ENCODE data around the gene ABCG1. TPM values are rescaled to one million over a fixed set of nuclear protein-coding genes. Genes with fewer than 3 reads are reported as not detected.

The ABCG1 gene
- total RNA-seq, 1 donor from 2014 or later = 10.2 TPM

GRCh38 chr21:42269386-42269785 lies 50.4 kb downstream of the ABCG1 start:
- no peak for DNase-seq (ENCODE audit: low spot score)
- H3K4me3 Mint-ChIP-seq = no peak overlapping the region
- no peaks in the 10 kb centered on the region for H3K9me3 Mint-ChIP-seq
- peaks cover 1% of the 10 kb centered on the region for H3K36me3 Mint-ChIP-seq (ENCODE audit: low read depth)
- H3K4me1 Mint-ChIP-seq (ENCODE audit: low read depth) = peaks cover 17% of the 10 kb centered on the region
- intact Hi-C loops (cut with micrococcal nuclease) = no loop called here
- no peaks in the 10 kb centered on the region for H3K27me3 Mint-ChIP-seq (ENCODE audit: insufficient read depth)
- H3K27ac Mint-ChIP-seq = no peak overlapping the region

- Mint-ChIP-seq H3K4me3 (no peak overlapping the region), H3K36me3 (ENCODE audit: low read depth) (peaks cover 3% of the 10 kb centered on the region), H3K27me3 (ENCODE audit: insufficient read depth) (no peaks in the 10 kb centered on the region), H3K9me3 (no peaks in the 10 kb centered on the region), H3K27ac (no peak overlapping the region), H3K4me1 (ENCODE audit: low read depth) (peaks cover 17% of the 10 kb centered on the region)
- DNase-seq (ENCODE audit: low spot score) = no peak
- intact Hi-C loops (cut with micrococcal nuclease) = no loop called here
Observed at GRCh38 chr21:42271065-42271464, 52.1 kb downstream of the ABCG1 start.

- H3K27ac Mint-ChIP-seq = no peak overlapping the region
- DNase-seq (ENCODE audit: low spot score) = no peak
- no peaks in the 10 kb centered on the region for H3K27me3 Mint-ChIP-seq (ENCODE audit: insufficient read depth)
- peaks cover 3% of the 10 kb centered on the region for H3K36me3 Mint-ChIP-seq (ENCODE audit: low read depth)
- no peak overlapping the region for H3K4me3 Mint-ChIP-seq
- peaks cover 9% of the 10 kb centered on the region for H3K4me1 Mint-ChIP-seq (ENCODE audit: low read depth)
- intact Hi-C loops (cut with micrococcal nuclease) = no loop called here
- no peaks in the 10 kb centered on the region for H3K9me3 Mint-ChIP-seq
Observed at GRCh38 chr21:42272109-42272962, 53.4 kb downstream of the ABCG1 start.

GRCh38 chr21:42272984-42273600 lies 54.2 kb downstream of the ABCG1 start:
- Mint-ChIP-seq H3K36me3 (ENCODE audit: low read depth) (peaks cover 3% of the 10 kb centered on the region), H3K4me3 (no peak overlapping the region), H3K9me3 (no peaks in the 10 kb centered on the region), H3K27ac (no peak overlapping the region), H3K4me1 (ENCODE audit: low read depth) (peaks cover 3% of the 10 kb centered on the region), H3K27me3 (ENCODE audit: insufficient read depth) (no peaks in the 10 kb centered on the region)
- no peak for DNase-seq (ENCODE audit: low spot score)
- intact Hi-C loops (cut with micrococcal nuclease) = no loop called here

GRCh38 chr21:42276076-42276475 lies 57.1 kb downstream of the ABCG1 start:
- Mint-ChIP-seq H3K27ac (no peak overlapping the region), H3K27me3 (ENCODE audit: insufficient read depth) (no peaks in the 10 kb centered on the region), H3K36me3 (ENCODE audit: low read depth) (peaks cover 3% of the 10 kb centered on the region), H3K4me1 (ENCODE audit: low read depth) (no peaks in the 10 kb centered on the region), H3K9me3 (no peaks in the 10 kb centered on the region), H3K4me3 (no peak overlapping the region)
- no peak for DNase-seq (ENCODE audit: low spot score)
- intact Hi-C loops (cut with micrococcal nuclease) = no loop called here

- DNase-seq (ENCODE audit: low spot score) = no peak
- intact Hi-C loops (cut with micrococcal nuclease) = no loop called here
- no peak overlapping the region for H3K4me3 Mint-ChIP-seq
- H3K9me3 Mint-ChIP-seq = no peaks in the 10 kb centered on the region
- H3K27me3 Mint-ChIP-seq (ENCODE audit: insufficient read depth) = no peaks in the 10 kb centered on the region
- H3K36me3 Mint-ChIP-seq (ENCODE audit: low read depth) = peaks cover 2% of the 10 kb centered on the region
- H3K27ac Mint-ChIP-seq = no peak overlapping the region
- H3K4me1 Mint-ChIP-seq (ENCODE audit: low read depth) = no peaks in the 10 kb centered on the region
Observed at GRCh38 chr21:42276526-42277154, 57.7 kb downstream of the ABCG1 start.

GRCh38 chr21:42277593-42277992 lies 58.7 kb downstream of the ABCG1 start:
- Mint-ChIP-seq H3K27ac (no peak overlapping the region), H3K27me3 (ENCODE audit: insufficient read depth) (no peaks in the 10 kb centered on the region), H3K4me1 (ENCODE audit: low read depth) (no peaks in the 10 kb centered on the region), H3K4me3 (no peak overlapping the region), H3K36me3 (ENCODE audit: low read depth) (peaks cover 2% of the 10 kb centered on the region), H3K9me3 (no peaks in the 10 kb centered on the region)
- no peak for DNase-seq (ENCODE audit: low spot score)
- intact Hi-C loops (cut with micrococcal nuclease) = no loop called here

GRCh38 chr21:42278451-42279149 lies 59.7 kb downstream of the ABCG1 start:
- Mint-ChIP-seq H3K36me3 (ENCODE audit: low read depth) (peaks cover 2% of the 10 kb centered on the region), H3K9me3 (no peaks in the 10 kb centered on the region), H3K27me3 (ENCODE audit: insufficient read depth) (no peaks in the 10 kb centered on the region), H3K4me1 (ENCODE audit: low read depth) (no peaks in the 10 kb centered on the region), H3K27ac (no peak overlapping the region), H3K4me3 (no peak overlapping the region)
- DNase-seq (ENCODE audit: low spot score) = no peak
- intact Hi-C loops (cut with micrococcal nuclease) = no loop called here

- no peak overlapping the region for H3K4me3 Mint-ChIP-seq
- peaks cover 2% of the 10 kb centered on the region for H3K36me3 Mint-ChIP-seq (ENCODE audit: low read depth)
- no peak for DNase-seq (ENCODE audit: low spot score)
- H3K4me1 Mint-ChIP-seq (ENCODE audit: low read depth) = no peaks in the 10 kb centered on the region
- intact Hi-C loops (cut with micrococcal nuclease) = no loop called here
- H3K27ac Mint-ChIP-seq = no peak overlapping the region
- H3K27me3 Mint-ChIP-seq (ENCODE audit: insufficient read depth) = no peaks in the 10 kb centered on the region
- no peaks in the 10 kb centered on the region for H3K9me3 Mint-ChIP-seq
Observed at GRCh38 chr21:42279341-42279871, 60.5 kb downstream of the ABCG1 start.

- peaks cover 2% of the 10 kb centered on the region for H3K36me3 Mint-ChIP-seq (ENCODE audit: low read depth)
- H3K4me3 Mint-ChIP-seq = no peak overlapping the region
- H3K27ac Mint-ChIP-seq = no peak overlapping the region
- no peak for DNase-seq (ENCODE audit: low spot score)
- no peaks in the 10 kb centered on the region for H3K27me3 Mint-ChIP-seq (ENCODE audit: insufficient read depth)
- no peaks in the 10 kb centered on the region for H3K4me1 Mint-ChIP-seq (ENCODE audit: low read depth)
- intact Hi-C loops (cut with micrococcal nuclease) = no loop called here
- H3K9me3 Mint-ChIP-seq = no peaks in the 10 kb centered on the region
Observed at GRCh38 chr21:42279888-42280287, 60.9 kb downstream of the ABCG1 start.

GRCh38 chr21:42280356-42281180 lies 61.6 kb downstream of the ABCG1 start:
- no peak for DNase-seq (ENCODE audit: low spot score)
- no peak overlapping the region for H3K27ac Mint-ChIP-seq

GRCh38 chr21:42281181-42281680 lies 62.3 kb downstream of the ABCG1 start:
- no peak for DNase-seq (ENCODE audit: low spot score)
- Mint-ChIP-seq H3K27ac (no peak overlapping the region), H3K27me3 (ENCODE audit: insufficient read depth) (no peaks in the 10 kb centered on the region), H3K9me3 (no peaks in the 10 kb centered on the region), H3K4me1 (ENCODE audit: low read depth) (no peaks in the 10 kb centered on the region), H3K4me3 (no peak overlapping the region), H3K36me3 (ENCODE audit: low read depth) (peaks cover 2% of the 10 kb centered on the region)
- intact Hi-C loops (cut with micrococcal nuclease) = no loop called here

More at GRCh38 chr21:42280356-42281180, 61.6 kb downstream of the ABCG1 start:
- no peaks in the 10 kb centered on the region for H3K27me3 Mint-ChIP-seq (ENCODE audit: insufficient read depth)
- intact Hi-C loops (cut with micrococcal nuclease) = no loop called here
- no peaks in the 10 kb centered on the region for H3K36me3 Mint-ChIP-seq (ENCODE audit: low read depth)
- H3K4me3 Mint-ChIP-seq = no peak overlapping the region
- no peaks in the 10 kb centered on the region for H3K4me1 Mint-ChIP-seq (ENCODE audit: low read depth)
- no peaks in the 10 kb centered on the region for H3K9me3 Mint-ChIP-seq
